IMR-90 (cell line): ENCODE results near the gene NUDT1. TPM values are rescaled to one million over a fixed set of nuclear protein-coding genes. Genes with fewer than 3 reads are reported as not detected.

Source experiments
- ATAC-seq: fragments of 200-7000 bp; cut with Tn5 transposase; 2 replicates; pipeline ENCODE4 v1.9.1; 2020; ENCODE audit warnings: low read depth, mild to moderate bottlenecking, moderate library complexity
- BruUV-seq: library from RNA; stranded (reverse); fragments of 400-500 nt; replicated peaks from 2 replicates; lab custom pipeline; 2021; lab: Mats Ljungman, UMichigan
- CTCF ChIA-PET: fragments of 300-600 bp; formaldehyde crosslinking; extraction: SDS; loops from one replicate; lab custom pipeline; 2021; ENCODE audit warnings: antibody characterized with exemption; lab: Yijun Ruan, JAX
- POLR2A ChIA-PET: fragments of 300-600 bp; sonication (Branson Sonifier 250); formaldehyde crosslinking; loops from one replicate; lab custom pipeline; 2022; ENCODE audit warnings: antibody characterized with exemption; ENCODE audit not compliant: unreplicated experiment; lab: Charles Lee
- DNase-seq: peaks from one replicate; pipeline ENCODE4 v3.0.0; 2013
- H2AFZ ChIP-seq: replicated peaks from 2 replicates; pipeline ENCODE3; 2013; ENCODE audit warnings: low read length, mild to moderate bottlenecking; ENCODE audit not compliant: poor library complexity
- H2AK5ac ChIP-seq: 2 replicates; pipeline ENCODE4 v1.6.1; 2013; ENCODE audit warnings: low read depth, low read length, inconsistent platforms
- H2AK9ac ChIP-seq: replicated peaks from 2 replicates; pipeline ENCODE3; 2013; ENCODE audit warnings: mild to moderate bottlenecking, low read depth, low read length, moderate library complexity; ENCODE audit not compliant: poor library complexity
- H2BK120ac ChIP-seq: 2 replicates; pipeline ENCODE4 v1.6.1; 2013; ENCODE audit warnings: low read depth, low read length, inconsistent platforms
- H2BK15ac ChIP-seq: 3 replicates; pipeline ENCODE4 v1.6.1; 2013; ENCODE audit warnings: low read depth, low read length, inconsistent platforms
- H2BK20ac ChIP-seq: 2 replicates; pipeline ENCODE4 v1.6.1; 2013; ENCODE audit warnings: low read depth, mild to moderate bottlenecking, inconsistent platforms, low read length, moderate library complexity
- H2BK5ac ChIP-seq: 2 replicates; pipeline ENCODE4 v1.6.1; 2013; ENCODE audit warnings: mild to moderate bottlenecking, low read depth, low read length, inconsistent platforms; ENCODE audit not compliant: poor library complexity, severe bottlenecking
- H3K14ac ChIP-seq: replicated peaks from 2 replicates; pipeline ENCODE4 v1.6.1; 2013; ENCODE audit warnings: low read depth, low read length, inconsistent platforms
- H3K18ac ChIP-seq: 2 replicates; pipeline ENCODE4 v1.6.1; 2013; ENCODE audit warnings: low read depth, low read length, control low read depth
- H3K23ac ChIP-seq: 2 replicates; pipeline ENCODE4 v1.6.1; 2013; ENCODE audit warnings: low read depth, low read length, inconsistent platforms
- H3K27ac ChIP-seq: 2 replicates; pipeline ENCODE4 v1.5.1; 2013; ENCODE audit warnings: mild to moderate bottlenecking, control low read depth, low read length; ENCODE audit not compliant: insufficient read depth
- H3K27me3 ChIP-seq: 2 replicates; pipeline ENCODE4 v1.6.1; 2013; ENCODE audit warnings: low read length; ENCODE audit not compliant: control insufficient read depth, insufficient read depth
- H3K36me3 ChIP-seq: 2 replicates; pipeline ENCODE4 v1.6.1; 2013; ENCODE audit warnings: low read length, mixed read lengths; ENCODE audit not compliant: control insufficient read depth, insufficient read depth
- H3K4ac ChIP-seq: 2 replicates; pipeline ENCODE4 v1.6.1; 2013; ENCODE audit warnings: low read depth, low read length, inconsistent platforms
- H3K4me1 ChIP-seq: 2 replicates; pipeline ENCODE4 v1.6.1; 2013; ENCODE audit warnings: low read length, mixed read lengths; ENCODE audit not compliant: control insufficient read depth, insufficient read depth
- H3K4me2 ChIP-seq: 2 replicates; pipeline ENCODE4 v1.6.1; 2013; ENCODE audit warnings: low read depth, mild to moderate bottlenecking, control low read depth, low read length, moderate library complexity
- H3K4me3 ChIP-seq: 2 replicates; pipeline ENCODE4 v1.5.1; 2013; ENCODE audit warnings: low read depth, mild to moderate bottlenecking, control low read depth, low read length, moderate library complexity; ENCODE audit not compliant: insufficient read depth
- H3K56ac ChIP-seq: 2 replicates; pipeline ENCODE4 v1.6.1; 2013; ENCODE audit warnings: low read length, inconsistent platforms; ENCODE audit not compliant: insufficient read depth; ENCODE audit errors: extremely low read depth
- H3K79me1 ChIP-seq, 2 experiments: 2 replicates each; pipeline ENCODE4 v1.6.1; 2013; ENCODE audit warnings: low read length in 2 of 2, inconsistent platforms in 1 of 2, low read depth in 1 of 2
- H3K9ac ChIP-seq: 2 replicates; pipeline ENCODE4 v1.6.1; 2013; ENCODE audit warnings: low read depth, low read length, control low read depth
- H3K9me1 ChIP-seq: 2 replicates; pipeline ENCODE4 v1.6.1; 2013; ENCODE audit warnings: low read length, inconsistent platforms; ENCODE audit not compliant: insufficient read depth
- H3K9me3 ChIP-seq: 2 replicates; pipeline ENCODE4 v1.6.1; 2013; ENCODE audit warnings: low read length; ENCODE audit not compliant: control insufficient read depth, insufficient read depth
- H4K20me1 ChIP-seq: 2 replicates; pipeline ENCODE4 v1.6.1; 2013; ENCODE audit warnings: low read length, inconsistent platforms; ENCODE audit not compliant: insufficient read depth
- H4K5ac ChIP-seq: 2 replicates; pipeline ENCODE4 v1.6.1; 2013; ENCODE audit warnings: mild to moderate bottlenecking, low read depth, low read length, control low read depth
- H4K8ac ChIP-seq, 2 experiments: 2 replicates each; pipeline ENCODE4 v1.6.1; 2013; ENCODE audit warnings: low read depth in 2 of 2, low read length in 2 of 2, control low read depth in 1 of 2, inconsistent platforms in 1 of 2
- H4K91ac ChIP-seq: 2 replicates; pipeline ENCODE4 v1.6.1; 2013; ENCODE audit warnings: low read depth, low read length, inconsistent platforms; ENCODE audit not compliant: insufficient read depth
- BHLHE40 ChIP-seq: fragments of 150-350 bp; IDR thresholded peaks from 2 replicates; pipeline ENCODE4 v1.6.1; 2016; ENCODE audit warnings: mild to moderate bottlenecking, low read depth, low read length
- CEBPB ChIP-seq: IDR thresholded peaks from 2 replicates; pipeline ENCODE4 v1.6.1; 2012; ENCODE audit warnings: low read depth, low read length, improper control_type of control experiment
- CHD1 ChIP-seq: IDR thresholded peaks from 2 replicates; pipeline ENCODE4 v1.6.1; 2012; ENCODE audit warnings: low read depth, low read length, improper control_type of control experiment
- FOS ChIP-seq: fragments of 150-350 bp; IDR thresholded peaks from 2 replicates; pipeline ENCODE4 v1.6.1; 2016; ENCODE audit warnings: low read depth, low read length
- MAFK ChIP-seq: IDR thresholded peaks from 2 replicates; pipeline ENCODE4 v1.6.1; 2012; ENCODE audit warnings: low read depth, low read length, improper control_type of control experiment
- MAZ ChIP-seq: IDR thresholded peaks from 2 replicates; pipeline ENCODE4 v1.6.1; 2012; ENCODE audit warnings: low read depth, mild to moderate bottlenecking, low read length, improper control_type of control experiment, moderate library complexity, borderline replicate concordance
- MXI1 ChIP-seq: IDR thresholded peaks from 2 replicates; pipeline ENCODE4 v1.6.1; 2012; ENCODE audit warnings: low read depth, mild to moderate bottlenecking, low read length, moderate library complexity, borderline replicate concordance
- NFE2L2 ChIP-seq: fragments of 150-350 bp; IDR thresholded peaks from 2 replicates; pipeline ENCODE4 v1.6.1; 2016; ENCODE audit warnings: low read depth, mild to moderate bottlenecking, low read length
- POLR2A ChIP-seq: IDR thresholded peaks from 2 replicates; pipeline ENCODE4 v1.6.1; 2012; ENCODE audit warnings: mild to moderate bottlenecking, low read depth, low read length
- RAD21 ChIP-seq: IDR thresholded peaks from 2 replicates; pipeline ENCODE4 v1.6.1; 2012; ENCODE audit warnings: low read length, improper control_type of control experiment
- RCOR1 ChIP-seq: IDR thresholded peaks from 2 replicates; pipeline ENCODE4 v1.6.1; 2012; ENCODE audit warnings: mild to moderate bottlenecking, low read length, improper control_type of control experiment; ENCODE audit not compliant: insufficient replicate concordance
- RFX5 ChIP-seq: IDR thresholded peaks from 2 replicates; pipeline ENCODE4 v1.8.0; 2012; ENCODE audit warnings: low read depth, mild to moderate bottlenecking, low read length, moderate library complexity
- SMC3 ChIP-seq: fragments of 150-350 bp; IDR thresholded peaks from 2 replicates; pipeline ENCODE4 v1.6.1; 2016; ENCODE audit warnings: low read depth, mild to moderate bottlenecking, antibody characterized with exemption, low read length, moderate library complexity
- WGBS, 2 experiments: methylation state at CpG; one replicate each; pipeline versions ENCODE4 v1.1.5 to v1.1.7; 2013; ENCODE audit warnings: missing lambda C conversion rate in 2 of 2; ENCODE audit not compliant: insufficient read length in 1 of 2; ENCODE audit errors: extremely low coverage in 2 of 2; 5-methylcytosine and 5-hydroxymethylcytosine counted together
- dilution Hi-C: fragments of 300-500 bp; cut with HindIII; formaldehyde crosslinking; loops from one replicate; pipeline ENCODE4 v1.14.3; 2018; ENCODE audit warnings: low sequenced_read_pairs; ENCODE audit not compliant: unreplicated experiment
- in situ Hi-C: fragments of 300-500 bp; cut with MboI; formaldehyde crosslinking; loops from 3 replicates; pipeline ENCODE4 v1.14.3; 2019; ENCODE audit warnings: low sequenced_read_pairs, inconsistent platforms, mixed read lengths
- intact Hi-C: fragments of 100-400 bp; cut with micrococcal nuclease; formaldehyde crosslinking; loops from 2 replicates; pipeline ENCODE4 v1.10.0; 2022
- polyA plus RNA-seq, 3 experiments: library from polyadenylated mRNA; depleted of rRNA; stranded (reverse); fragments of >200 nt; gene quantifications; 2 replicates each; pipeline ENCODE4 v1.2.3, GENCODE V29; 2012; ENCODE audit warnings: low replicate concordance in 1 of 3
- total RNA-seq: library from RNA; depleted of rRNA; stranded (reverse); fragments of >200 nt; gene quantifications from 2 replicates; pipeline ENCODE4 v1.2.3, GENCODE V29; 2012
- TF ChIP-seq, protein P1 (sequence below): fragments of 150-350 bp; IDR thresholded peaks from 2 replicates; pipeline ENCODE4 v1.6.1; 2017; ENCODE audit warnings: mild to moderate bottlenecking, antibody characterized with exemption, low read length, low read depth
- TF ChIP-seq, protein P2 (sequence below): conservative IDR thresholded peaks from 2 replicates; pipeline ENCODE4 v1.5.1; 2012; ENCODE audit warnings: mild to moderate bottlenecking, low read depth, low read length, improper control_type of control experiment
- TF ChIP-seq, protein P3 (sequence below): fragments of 150-350 bp; IDR thresholded peaks from 2 replicates; pipeline ENCODE4 v1.6.1; 2016; ENCODE audit warnings: low read depth, mild to moderate bottlenecking, low read length, moderate library complexity, borderline replicate concordance

NUDT1 gene
- total and polyA plus RNA-seq, 2 of the 4 experiments (the other 2 are of a cell fraction), result 33.4 to 49.1 TPM

DNA sequence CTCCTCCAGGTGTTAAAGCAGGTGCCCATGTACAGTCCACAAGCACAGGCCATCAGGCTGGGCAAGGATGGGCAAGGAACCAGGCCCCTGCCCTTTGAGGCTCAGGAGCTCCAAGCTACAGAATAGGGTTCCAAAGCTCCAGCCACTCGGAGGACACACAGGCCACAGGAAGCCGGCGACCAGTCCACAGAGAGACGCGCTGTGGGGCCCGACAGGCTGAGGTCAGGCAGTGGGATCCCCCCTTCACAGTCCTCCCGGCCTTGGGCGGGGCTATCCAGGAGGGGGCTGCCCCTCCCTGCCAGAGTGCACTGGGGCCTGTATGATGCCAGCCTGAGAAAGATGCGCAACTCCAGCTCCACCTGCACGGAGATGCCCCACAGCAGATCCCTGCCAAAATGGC, 43.3 kb upstream of the NUDT1 start:
- dilution Hi-C loops, result no loop called here
- no peak overlapping the region for H2AK5ac ChIP-seq
- DNase-seq, result no peak

More for the DNA sequence above, 43.3 kb upstream of the NUDT1 start:
- Histone ChIP-seq H4K91ac (no peak overlapping the region), H4K20me1 (peaks cover 4% of the 10 kb centered on the region), H3K4me3 (no peak overlapping the region), H2BK15ac (no peak overlapping the region), H2BK5ac (no peak overlapping the region), H3K4me1 (peaks cover 1% of the 10 kb centered on the region; the same call in 1 of the 2 replicates), H4K5ac (no peak overlapping the region), H3K79me1 (peaks cover under 1 to 21% of the 10 kb centered on the region in 2 experiments), H3K4me2 (no peak overlapping the region), H3K36me3 (peaks cover 23% of the 10 kb centered on the region), H2AK9ac (no peak overlapping the region), H3K9ac (no peak overlapping the region), H3K4ac (no peak overlapping the region), H3K23ac (no peak overlapping the region), H3K18ac (no peak overlapping the region), H3K9me1 (0 out of 2 replicates have a peak, but pooled peaks cover under 1% of the 10 kb centered on the region), H4K8ac (no peak overlapping the region), H3K9me3 (no peaks in the 10 kb centered on the region), H2BK20ac (no peak overlapping the region), H2BK120ac (no peak overlapping the region), H2AFZ (no peak overlapping the region), H3K27me3 (no peaks in the 10 kb centered on the region), H3K27ac (no peak overlapping the region), H3K56ac (no peak overlapping the region), H3K14ac (no peak overlapping the region)
- no peak for ATAC-seq
- ChIA-PET POLR2A (no interaction called here), CTCF (no interaction called here)
- intact Hi-C loops (no loop called here), in situ Hi-C loops (no loop called here)
- 78% methylated on average over 5 of the region's 10 CpGs; no CpG with 5 or more reads in 1 of the 2 experiments for WGBS, 2 experiments
- TF ChIP-seq CEBPB, result no peak
- TF ChIP-seq RCOR1, result no peak
- no peak for TF ChIP-seq SMC3
- TF ChIP-seq, protein P1, sequence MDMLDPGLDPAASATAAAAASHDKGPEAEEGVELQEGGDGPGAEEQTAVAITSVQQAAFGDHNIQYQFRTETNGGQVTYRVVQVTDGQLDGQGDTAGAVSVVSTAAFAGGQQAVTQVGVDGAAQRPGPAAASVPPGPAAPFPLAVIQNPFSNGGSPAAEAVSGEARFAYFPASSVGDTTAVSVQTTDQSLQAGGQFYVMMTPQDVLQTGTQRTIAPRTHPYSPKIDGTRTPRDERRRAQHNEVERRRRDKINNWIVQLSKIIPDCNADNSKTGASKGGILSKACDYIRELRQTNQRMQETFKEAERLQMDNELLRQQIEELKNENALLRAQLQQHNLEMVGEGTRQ, result no peak
- TF ChIP-seq, protein P2, sequence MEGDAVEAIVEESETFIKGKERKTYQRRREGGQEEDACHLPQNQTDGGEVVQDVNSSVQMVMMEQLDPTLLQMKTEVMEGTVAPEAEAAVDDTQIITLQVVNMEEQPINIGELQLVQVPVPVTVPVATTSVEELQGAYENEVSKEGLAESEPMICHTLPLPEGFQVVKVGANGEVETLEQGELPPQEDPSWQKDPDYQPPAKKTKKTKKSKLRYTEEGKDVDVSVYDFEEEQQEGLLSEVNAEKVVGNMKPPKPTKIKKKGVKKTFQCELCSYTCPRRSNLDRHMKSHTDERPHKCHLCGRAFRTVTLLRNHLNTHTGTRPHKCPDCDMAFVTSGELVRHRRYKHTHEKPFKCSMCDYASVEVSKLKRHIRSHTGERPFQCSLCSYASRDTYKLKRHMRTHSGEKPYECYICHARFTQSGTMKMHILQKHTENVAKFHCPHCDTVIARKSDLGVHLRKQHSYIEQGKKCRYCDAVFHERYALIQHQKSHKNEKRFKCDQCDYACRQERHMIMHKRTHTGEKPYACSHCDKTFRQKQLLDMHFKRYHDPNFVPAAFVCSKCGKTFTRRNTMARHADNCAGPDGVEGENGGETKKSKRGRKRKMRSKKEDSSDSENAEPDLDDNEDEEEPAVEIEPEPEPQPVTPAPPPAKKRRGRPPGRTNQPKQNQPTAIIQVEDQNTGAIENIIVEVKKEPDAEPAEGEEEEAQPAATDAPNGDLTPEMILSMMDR, result no peak
- TF ChIP-seq MXI1, result no peak
- TF ChIP-seq POLR2A, result no peak
- no peak for TF ChIP-seq RAD21
- TF ChIP-seq BHLHE40, result no peak
- TF ChIP-seq FOS, result no peak
- no peak for TF ChIP-seq MAZ
- TF ChIP-seq NFE2L2, result no peak
- TF ChIP-seq RFX5, result no peak
- no peak for TF ChIP-seq CHD1
- TF ChIP-seq, protein P3, sequence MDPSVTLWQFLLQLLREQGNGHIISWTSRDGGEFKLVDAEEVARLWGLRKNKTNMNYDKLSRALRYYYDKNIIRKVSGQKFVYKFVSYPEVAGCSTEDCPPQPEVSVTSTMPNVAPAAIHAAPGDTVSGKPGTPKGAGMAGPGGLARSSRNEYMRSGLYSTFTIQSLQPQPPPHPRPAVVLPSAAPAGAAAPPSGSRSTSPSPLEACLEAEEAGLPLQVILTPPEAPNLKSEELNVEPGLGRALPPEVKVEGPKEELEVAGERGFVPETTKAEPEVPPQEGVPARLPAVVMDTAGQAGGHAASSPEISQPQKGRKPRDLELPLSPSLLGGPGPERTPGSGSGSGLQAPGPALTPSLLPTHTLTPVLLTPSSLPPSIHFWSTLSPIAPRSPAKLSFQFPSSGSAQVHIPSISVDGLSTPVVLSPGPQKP, result no peak
- no peak for TF ChIP-seq MAFK
- no TSS peak for BruUV-seq
